Natural killer cell (primary cell): ENCODE results near the gene FOXE1. TPM values are rescaled to one million over a fixed set of nuclear protein-coding genes. Genes with fewer than 3 reads are reported as not detected.

ENCODE experiments used
- ATAC-seq, 3 donors: fragments of 150-1000 bp in 2 of 3; fragments of 200-7000 bp in 1 of 3; cut with Tn5 transposase; 1 replicate in 1 of 3; 2 replicates in 2 of 3; pipeline ENCODE4 v1.10.0; 2021; ENCODE audit warnings: mild to moderate bottlenecking in 2 of 3, moderate library complexity in 2 of 3
- DNase-seq, 2 donors: peaks; one replicate each; pipeline versions ENCODE4 v3.0.0 to v3.0.0-alpha.2; 2013 to 2021; ENCODE audit warnings: mixed read lengths in 1 of 2
- H3K27ac ChIP-seq: one replicate; pipeline ENCODE4 v1.5.1; 2013; ENCODE audit warnings: mild to moderate bottlenecking, low read length
- H3K27me3 ChIP-seq: one replicate; pipeline ENCODE4 v1.6.1; 2013; ENCODE audit warnings: low read length; ENCODE audit not compliant: control insufficient read depth, insufficient read depth
- H3K36me3 ChIP-seq: one replicate; pipeline ENCODE4 v1.6.1; 2013; ENCODE audit warnings: low read length; ENCODE audit not compliant: control insufficient read depth, insufficient read depth
- H3K4me1 ChIP-seq: one replicate; pipeline ENCODE4 v1.6.1; 2013; ENCODE audit warnings: low read length; ENCODE audit not compliant: control insufficient read depth, insufficient read depth
- H3K4me3 ChIP-seq: one replicate; pipeline ENCODE4 v1.5.1; 2013; ENCODE audit warnings: low read length
- H3K9me3 ChIP-seq: one replicate; pipeline ENCODE4 v1.6.1; 2013; ENCODE audit warnings: low read length; ENCODE audit not compliant: control insufficient read depth, insufficient read depth
- H3K27ac Mint-ChIP-seq, 2 donors: one replicate each; pipeline ENCODE4 v1.8.0; 2022; ENCODE audit warnings: mild to moderate bottlenecking in 2 of 2, mixed read lengths in 2 of 2, moderate library complexity in 1 of 2
- H3K27me3 Mint-ChIP-seq, 2 donors: one replicate each; pipeline ENCODE4 v1.8.0; 2022; ENCODE audit warnings: low read depth in 2 of 2, mixed read lengths in 2 of 2
- H3K36me3 Mint-ChIP-seq: one replicate; pipeline ENCODE4 v1.8.0; 2022; ENCODE audit warnings: mixed read lengths
- H3K4me1 Mint-ChIP-seq, 2 donors: one replicate each; pipeline ENCODE4 v1.8.0; 2022; ENCODE audit warnings: mixed read lengths in 2 of 2
- H3K4me3 Mint-ChIP-seq: one replicate; pipeline ENCODE4 v1.8.0; 2022; ENCODE audit warnings: mild to moderate bottlenecking, moderate library complexity, mixed read lengths
- H3K9me3 Mint-ChIP-seq, 2 donors: one replicate each; pipeline ENCODE4 v1.8.0; 2022; ENCODE audit warnings: mixed read lengths in 2 of 2
- WGBS: methylation state at CpG from one replicate; pipeline ENCODE4 v1.1.7; 2013; ENCODE audit warnings: missing lambda C conversion rate; ENCODE audit not compliant: insufficient coverage; 5-methylcytosine and 5-hydroxymethylcytosine counted together
- intact Hi-C: fragments of 100-400 bp; cut with micrococcal nuclease; formaldehyde crosslinking; loops from one replicate; pipeline ENCODE4 v1.14.2; 2022
- total RNA-seq, 4 donors: library from RNA; stranded (reverse); fragments of 120-200 nt in 1 of 4; gene quantifications; one replicate each; pipeline versions ENCODE4 v1.2.3 to v1.2.4, GENCODE V29; 2013 to 2022
- TF ChIP-seq, protein P1 (sequence below): fragments of 200-600 bp; IDR thresholded peaks from one replicate; pipeline ENCODE4 v1.8.0; 2022; ENCODE audit warnings: antibody characterized with exemption

Gene FOXE1
- total RNA-seq, 3 donors from 2014 or later (not counting 1 experiment from before 2014, with no cell fraction given): not detected

DNA sequence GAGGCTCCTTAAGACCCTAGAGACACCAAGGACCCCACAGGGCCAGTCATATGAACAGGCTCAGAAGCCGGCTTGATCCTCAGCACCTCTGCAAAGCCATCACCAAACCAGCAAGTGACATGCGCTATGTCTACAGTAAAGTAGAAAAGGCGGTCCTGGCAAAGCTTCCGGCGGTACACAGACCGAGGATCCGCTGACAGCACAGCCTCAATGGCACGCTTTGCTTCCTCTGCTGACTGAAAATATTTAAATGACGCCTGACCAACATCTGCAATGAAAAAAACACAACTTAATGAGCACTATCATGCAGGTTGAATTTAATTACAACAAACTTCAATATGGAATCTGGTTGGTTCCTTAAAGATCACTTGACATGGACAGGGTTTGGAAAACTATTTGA is 51.7 kb downstream of the FOXE1 start:
- H3K4me1 Mint-ChIP-seq: peaks cover 50 to 53% of the 10 kb centered on the region in 2 donors
- Histone ChIP-seq H3K9me3 (no peaks in the 10 kb centered on the region), H3K4me3 (no peak overlapping the region), H3K27ac (peak overlapping the region; percentile 39), H3K36me3 (peaks cover 12% of the 10 kb centered on the region), H3K4me1 (peaks cover 49% of the 10 kb centered on the region), H3K27me3 (no peaks in the 10 kb centered on the region)
- H3K9me3 Mint-ChIP-seq: no peaks in the 10 kb centered on the region
- ATAC-seq (no peak), DNase-seq (peak in 1 of 2 donors; percentile 82)
- WGBS: 86% methylated on average over 9 of the region's 9 CpGs
- H3K4me3 Mint-ChIP-seq: peak overlapping the region; percentile 79
- no peaks in the 10 kb centered on the region for H3K27me3 Mint-ChIP-seq
- H3K27ac Mint-ChIP-seq: peak overlapping the region; percentile 85 to 88
- intact Hi-C loops: loop anchor here (5.0 kb wide), 1 partner anchor 192 kb away; no protein-coding TSS in a partner anchor
- H3K36me3 Mint-ChIP-seq: no peaks in the 10 kb centered on the region
- TF ChIP-seq, protein P1, sequence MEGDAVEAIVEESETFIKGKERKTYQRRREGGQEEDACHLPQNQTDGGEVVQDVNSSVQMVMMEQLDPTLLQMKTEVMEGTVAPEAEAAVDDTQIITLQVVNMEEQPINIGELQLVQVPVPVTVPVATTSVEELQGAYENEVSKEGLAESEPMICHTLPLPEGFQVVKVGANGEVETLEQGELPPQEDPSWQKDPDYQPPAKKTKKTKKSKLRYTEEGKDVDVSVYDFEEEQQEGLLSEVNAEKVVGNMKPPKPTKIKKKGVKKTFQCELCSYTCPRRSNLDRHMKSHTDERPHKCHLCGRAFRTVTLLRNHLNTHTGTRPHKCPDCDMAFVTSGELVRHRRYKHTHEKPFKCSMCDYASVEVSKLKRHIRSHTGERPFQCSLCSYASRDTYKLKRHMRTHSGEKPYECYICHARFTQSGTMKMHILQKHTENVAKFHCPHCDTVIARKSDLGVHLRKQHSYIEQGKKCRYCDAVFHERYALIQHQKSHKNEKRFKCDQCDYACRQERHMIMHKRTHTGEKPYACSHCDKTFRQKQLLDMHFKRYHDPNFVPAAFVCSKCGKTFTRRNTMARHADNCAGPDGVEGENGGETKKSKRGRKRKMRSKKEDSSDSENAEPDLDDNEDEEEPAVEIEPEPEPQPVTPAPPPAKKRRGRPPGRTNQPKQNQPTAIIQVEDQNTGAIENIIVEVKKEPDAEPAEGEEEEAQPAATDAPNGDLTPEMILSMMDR: no peak

DNA sequence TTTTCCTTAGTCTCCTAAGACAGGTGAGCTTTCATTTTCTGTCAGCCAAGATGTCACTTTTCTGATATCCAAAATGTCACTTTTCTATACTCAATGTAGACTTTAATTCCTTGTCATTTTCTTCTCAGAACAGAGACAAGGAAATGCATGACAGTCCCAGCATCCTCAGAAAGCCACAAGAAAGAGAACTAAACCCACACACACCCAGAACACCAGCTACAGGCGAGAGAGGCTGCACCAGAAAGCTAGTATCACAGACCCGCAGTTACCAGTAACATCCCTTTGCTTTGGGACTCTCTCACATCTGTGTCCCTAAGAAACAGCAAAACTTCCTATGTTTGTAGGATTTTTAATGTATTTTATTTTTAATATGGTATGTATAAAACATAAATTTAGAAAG is 52.2 kb downstream of the FOXE1 start:
- H3K27ac ChIP-seq: peak overlapping the region; percentile 70
- peak in 1 of 3 donors; percentile 48 for ATAC-seq
- DNase-seq: peak in 1 of 2 donors; percentile 87
- Mint-ChIP-seq H3K9me3 (no peaks in the 10 kb centered on the region), H3K4me1 (peaks cover 55 to 58% of the 10 kb centered on the region in 2 donors), H3K4me3 (peak overlapping the region; percentile 88), H3K27me3 (no peaks in the 10 kb centered on the region), H3K36me3 (no peaks in the 10 kb centered on the region), H3K27ac (peak overlapping the region; percentile 85 to 88)
- TF ChIP-seq, protein P1: no peak
- peaks cover 12% of the 10 kb centered on the region for H3K36me3 ChIP-seq
- peaks cover 54% of the 10 kb centered on the region for H3K4me1 ChIP-seq
- H3K9me3 ChIP-seq: no peaks in the 10 kb centered on the region
- H3K4me3 ChIP-seq: no peak overlapping the region
- no peaks in the 10 kb centered on the region for H3K27me3 ChIP-seq
- WGBS: 0% methylated on average over 2 of the region's 2 CpGs
- intact Hi-C loops: loop anchor here (5.0 kb wide), 1 partner anchor 193 kb away; no protein-coding TSS in a partner anchor

Other genes starting within 250 kb of the FOXE1 start
- gene TSTD2, start 219.9 kb upstream of the FOXE1 start, total RNA-seq: 10 to 100 TPM; 16.2 to 25.7 (median 24.7) TPM
- gene NCBP1, start 219.4 kb upstream of the FOXE1 start, total RNA-seq: 10 to 100 TPM; 39.3 to 55.2 (median 51.2) TPM
- gene XPA, start 155.9 kb upstream of the FOXE1 start, total RNA-seq: 10 to 100 TPM; 21.7 to 28.4 (median 25.6) TPM
- 10 to 100 TPM; 26.6 to 35.1 (median 31.2) TPM for gene TRMO, start 69.3 kb downstream of the FOXE1 start, total RNA-seq
- gene HEMGN, start 84.9 kb downstream of the FOXE1 start, total RNA-seq: under 1 TPM; 0.47 to 0.75 (median 0.75) TPM
- 100 to 1,000 TPM in 2 of 3 donors, 10 to 100 TPM in 1; 89.9 to 107 (median 100) TPM for gene ANP32B, start 130.1 kb downstream of the FOXE1 start, total RNA-seq
- gene NANS, start 203.5 kb downstream of the FOXE1 start, total RNA-seq: 10 to 100 TPM; 30.7 to 36.8 (median 34.1) TPM